ENCODE results near the gene DNAJB12.
"Not testable (repeated sequence)": the region's sequence is repeated elsewhere in the genome, so short reads cannot be mapped to it uniquely, and the experiment has no call there.

DNAJB12 gene

DNA sequence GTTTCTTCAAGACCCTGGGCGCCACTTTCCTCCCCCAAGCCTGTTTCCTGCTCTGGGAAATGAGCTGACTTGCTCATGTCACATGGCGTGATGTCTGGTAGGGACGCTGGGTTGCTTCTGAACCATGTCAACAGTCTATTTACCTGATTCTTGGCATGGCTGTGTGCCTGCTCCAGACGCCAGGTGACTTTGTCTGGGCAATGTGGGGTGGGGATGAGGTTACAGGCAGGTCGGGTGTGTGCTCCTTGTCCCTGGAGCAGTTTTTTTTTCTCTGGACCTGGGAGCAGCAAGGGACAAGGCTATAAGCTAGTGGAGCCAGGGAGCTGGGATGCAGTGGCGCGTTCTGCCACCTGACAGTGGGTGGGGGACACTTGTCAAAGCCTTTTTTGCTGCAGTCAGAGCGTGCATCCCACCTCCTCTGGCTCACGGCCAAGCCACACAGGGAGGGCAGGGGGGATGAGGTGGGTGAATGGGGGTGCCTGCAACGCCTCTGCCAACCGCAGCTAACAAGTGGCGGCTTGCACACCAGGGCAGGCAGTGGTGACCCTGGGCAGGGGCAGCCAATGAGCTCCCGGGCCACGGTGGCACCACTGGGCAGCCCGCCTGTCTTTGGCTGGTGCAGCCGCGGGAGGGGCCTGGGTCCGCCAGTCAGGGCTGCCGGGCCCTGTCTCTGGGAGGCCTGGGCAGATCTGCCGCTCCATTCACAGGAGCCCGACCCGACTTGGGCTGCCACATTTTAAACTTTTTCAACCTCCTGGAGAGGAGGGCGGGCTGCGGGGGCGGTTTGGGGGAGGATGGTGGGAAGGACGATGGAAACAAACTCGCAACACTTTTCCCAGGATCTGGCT is 22.9 kb downstream of the DNAJB12 start:
- peak; percentile 80 to 87 for DNase-seq (ENCODE audit: low read depth in 2 of 2)

DNA sequence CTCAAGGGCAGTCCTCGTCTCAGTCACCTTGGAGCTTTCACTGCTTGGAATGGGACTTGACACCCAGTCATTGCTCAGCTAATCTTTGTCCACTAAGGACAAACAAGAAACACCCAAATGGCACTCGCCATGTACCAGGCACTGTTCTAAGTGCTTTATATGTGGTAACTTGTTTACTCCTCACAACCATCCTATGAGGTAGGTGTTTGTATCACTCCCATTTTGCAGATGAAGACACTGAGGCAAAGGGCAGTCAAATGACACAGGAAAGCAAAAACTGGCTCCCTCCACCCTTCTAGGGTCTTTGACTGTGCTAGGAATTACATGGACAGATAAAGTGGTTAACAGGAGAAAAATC is 24.7 kb downstream of the DNAJB12 start:
- no peak for DNase-seq (ENCODE audit: low read depth in 2 of 2)

DNA sequence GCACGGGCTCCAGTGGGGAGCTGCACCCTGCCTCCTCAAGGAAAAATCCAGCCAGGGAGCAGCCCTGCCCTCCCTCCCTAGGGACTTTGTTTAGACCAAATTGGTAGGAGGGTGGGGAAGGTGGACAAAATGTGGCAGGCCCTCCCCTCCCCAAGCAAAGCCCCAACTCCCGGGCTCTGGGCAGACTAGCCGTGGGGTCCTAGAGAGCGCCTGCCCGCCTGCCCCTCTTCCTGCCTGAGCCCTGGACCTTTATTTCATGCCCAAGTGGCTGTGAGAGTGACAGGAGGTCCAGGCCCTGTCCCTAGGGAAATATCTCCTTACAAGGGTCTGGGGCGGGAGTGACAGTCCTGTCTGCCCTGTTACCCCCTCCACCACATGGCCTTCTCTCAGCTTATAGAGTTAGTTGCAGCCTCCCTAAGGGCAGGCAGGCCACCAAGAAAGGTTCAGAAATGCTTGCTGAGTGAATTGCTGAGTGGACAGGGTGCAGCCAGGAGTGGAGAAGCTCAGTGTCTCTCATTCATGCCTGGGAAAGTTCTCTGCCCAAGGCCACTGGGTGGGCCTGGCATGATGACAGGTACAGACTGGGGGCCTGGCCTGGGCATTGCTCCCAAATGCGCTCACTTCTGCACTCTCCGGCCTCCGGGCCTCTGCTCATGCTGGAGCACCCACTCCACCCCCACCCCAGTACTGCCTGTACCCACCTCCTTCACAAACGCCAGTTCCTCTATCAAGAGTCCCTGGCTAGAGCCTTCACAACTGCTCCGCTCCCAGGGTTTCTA is 25.2 kb downstream of the DNAJB12 start:
- no peak for DNase-seq (ENCODE audit: low read depth in 2 of 2)

DNA sequence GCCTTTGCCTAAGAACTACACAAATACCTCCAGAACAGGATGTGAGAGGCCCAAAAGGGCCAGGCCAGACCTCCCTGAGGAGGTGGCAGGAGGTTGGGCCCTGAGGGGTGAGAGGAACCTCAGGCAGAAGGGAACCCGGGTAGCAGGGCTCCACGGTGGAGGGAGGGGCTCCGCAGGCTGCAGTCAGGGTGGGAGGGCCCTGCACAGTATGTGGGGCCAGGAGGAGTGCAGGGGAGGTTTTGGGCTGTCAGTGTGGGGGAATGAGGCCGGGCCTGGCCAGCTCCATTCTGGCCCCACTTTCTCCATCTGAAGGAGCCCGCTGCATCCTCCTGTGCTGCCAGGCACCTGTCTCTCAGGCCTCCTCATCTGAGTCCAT is 25.9 kb downstream of the DNAJB12 start:
- no peak for DNase-seq (ENCODE audit: low read depth in 2 of 2)

DNA sequence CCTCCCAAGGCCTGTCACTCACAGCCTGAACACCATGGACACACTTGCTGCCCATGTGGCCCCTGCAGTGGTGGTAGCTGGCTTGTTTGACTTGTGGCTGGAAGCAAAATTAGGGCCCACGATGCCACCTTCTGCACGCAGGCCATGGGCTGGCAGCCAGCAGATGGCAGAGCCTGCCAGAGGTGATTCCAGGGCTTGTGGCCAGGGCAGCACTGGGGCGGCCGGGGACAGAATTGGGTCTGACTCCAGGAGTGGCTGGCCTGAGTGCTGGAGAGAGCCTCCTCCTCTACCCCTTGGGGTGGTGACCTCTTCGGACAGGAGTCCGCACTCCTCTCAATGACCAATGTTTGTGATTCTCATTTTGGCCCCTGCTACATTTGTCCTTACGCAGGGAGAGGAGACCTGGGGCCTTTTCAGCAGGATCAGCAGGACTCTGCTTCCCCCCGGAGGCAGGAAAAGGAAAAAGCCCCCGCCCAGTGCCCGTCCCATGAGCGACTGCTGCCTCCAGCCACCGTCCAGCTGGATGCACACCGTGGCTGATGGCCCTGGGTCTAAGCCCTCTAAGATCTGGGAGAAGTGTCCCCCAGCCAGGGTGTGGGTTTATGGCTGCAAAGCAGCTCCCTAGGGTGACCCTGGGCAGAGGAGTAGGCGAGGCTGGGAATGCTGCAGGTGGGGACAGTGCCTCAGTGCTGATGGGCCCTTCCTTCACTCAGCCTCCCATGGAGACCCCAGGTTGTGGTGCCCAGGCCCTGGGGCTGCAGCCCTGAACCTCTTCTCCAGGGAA is 26.5 kb downstream of the DNAJB12 start:
- DNase-seq (ENCODE audit: low read depth in 2 of 2) = no peak

DNA sequence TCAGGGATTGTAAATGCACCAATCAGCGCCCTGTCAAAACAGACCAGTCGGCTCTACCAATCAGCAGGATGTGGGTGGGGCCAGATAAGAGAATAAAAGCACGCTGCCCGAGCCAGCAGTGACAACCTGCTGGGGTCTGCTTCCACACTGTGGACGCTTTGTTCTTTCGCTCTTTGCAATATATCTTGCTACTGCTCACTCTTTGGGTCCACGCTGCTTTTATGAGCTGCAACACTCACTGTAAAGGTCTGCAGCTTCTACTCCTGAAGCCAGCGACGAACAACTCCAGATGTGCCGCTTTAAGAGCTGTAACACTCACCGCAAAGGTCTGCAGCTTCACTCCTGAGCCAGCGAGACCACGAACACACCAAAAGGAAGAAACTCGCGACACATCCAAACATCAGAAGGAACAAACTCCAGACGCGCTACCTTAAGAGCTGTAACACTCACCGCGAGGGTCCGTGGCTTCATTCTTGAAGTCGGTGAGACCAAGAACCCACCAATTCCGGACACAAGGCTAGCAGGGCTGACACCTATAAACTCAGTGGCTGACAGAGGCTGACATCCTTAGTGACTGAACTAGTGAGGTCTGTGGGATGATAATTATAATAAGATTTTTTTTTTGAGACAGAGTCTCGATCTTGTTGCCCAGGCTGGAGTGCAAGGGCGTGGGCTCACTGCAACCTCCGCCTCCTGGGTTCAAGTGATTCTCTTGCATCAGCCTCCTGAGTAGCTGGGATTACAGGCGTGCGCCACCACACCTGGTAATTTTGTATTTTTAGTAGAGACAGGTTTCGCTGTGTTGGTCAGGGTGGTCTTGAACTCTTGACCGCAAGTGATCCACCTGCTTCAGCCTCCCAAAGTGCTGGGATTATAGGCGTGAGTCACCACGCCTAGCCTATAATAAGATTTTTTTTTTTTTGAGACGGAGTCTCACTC is 27.8 kb downstream of the DNAJB12 start:
- not testable (repeated sequence) for DNase-seq (ENCODE audit: low read depth in 2 of 2)

DNA sequence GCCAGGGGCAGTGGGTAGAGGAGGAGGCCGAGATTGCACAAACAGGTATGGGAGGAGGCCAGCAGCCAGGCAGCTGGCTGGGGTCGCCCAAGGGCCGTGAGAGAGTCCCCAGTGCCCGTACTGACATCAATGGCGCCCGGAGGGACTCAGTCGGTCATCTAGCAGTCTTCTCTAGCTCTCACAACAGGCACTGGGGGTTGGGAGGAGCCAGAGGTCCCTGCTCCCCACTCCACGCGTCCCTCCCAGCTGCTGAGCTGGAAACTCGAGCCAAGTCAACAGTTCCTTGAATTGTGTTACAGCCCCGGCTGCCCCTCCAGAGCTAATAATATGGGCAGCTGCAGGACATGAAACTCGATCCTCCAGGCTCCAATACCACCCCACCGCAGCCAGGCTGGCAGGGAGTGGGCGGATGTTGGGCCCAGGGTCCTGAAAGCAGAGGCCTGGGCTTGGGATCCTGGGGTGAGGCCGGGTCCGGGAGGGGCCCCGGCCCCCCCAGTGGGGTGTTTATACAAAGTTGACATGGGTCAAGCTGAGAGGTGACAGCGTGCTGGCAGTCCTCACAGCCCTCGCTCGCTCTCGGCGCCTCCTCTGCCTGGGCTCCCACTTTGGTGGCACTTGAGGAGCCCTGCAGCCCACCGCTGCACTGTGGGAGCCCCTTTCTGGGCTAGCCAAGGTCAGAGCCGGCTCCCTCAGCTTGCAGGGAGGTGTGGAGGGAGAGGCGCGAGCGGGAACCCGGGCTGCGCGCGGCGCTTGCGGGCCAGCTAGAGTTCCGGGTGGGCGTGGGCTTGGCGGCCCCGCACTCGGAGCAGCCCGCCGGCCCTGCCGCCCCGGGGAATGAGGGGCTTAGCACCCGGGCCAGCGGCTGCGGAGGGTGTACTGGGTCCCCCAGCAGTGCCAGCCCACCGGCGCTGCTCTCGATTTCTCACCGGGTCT is 29.2 kb downstream of the DNAJB12 start:
- not testable (repeated sequence) for DNase-seq (ENCODE audit: low read depth in 2 of 2)

DNA sequence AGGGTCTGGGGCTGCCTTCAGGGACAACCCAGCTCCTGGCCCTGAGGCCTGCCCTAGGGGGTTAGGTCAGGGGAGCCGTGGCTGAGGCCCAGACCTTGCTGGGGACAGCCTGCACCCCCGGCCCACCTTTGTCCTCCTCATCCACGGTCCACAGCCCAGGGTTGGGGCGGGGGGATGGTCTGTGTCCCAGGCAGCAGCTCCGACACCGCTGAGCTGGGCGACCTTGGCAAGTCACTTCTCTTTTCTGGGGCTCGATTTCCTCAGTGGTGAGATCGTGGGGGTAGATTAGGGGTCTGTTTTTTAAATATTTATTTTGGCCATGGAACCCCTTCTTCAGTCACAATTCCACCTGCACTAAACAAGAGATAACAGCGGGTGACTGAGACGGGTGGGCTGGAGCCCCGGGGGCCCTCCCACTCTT is 30.9 kb downstream of the DNAJB12 start:
- DNase-seq (ENCODE audit: low read depth in 2 of 2) = no peak

DNA sequence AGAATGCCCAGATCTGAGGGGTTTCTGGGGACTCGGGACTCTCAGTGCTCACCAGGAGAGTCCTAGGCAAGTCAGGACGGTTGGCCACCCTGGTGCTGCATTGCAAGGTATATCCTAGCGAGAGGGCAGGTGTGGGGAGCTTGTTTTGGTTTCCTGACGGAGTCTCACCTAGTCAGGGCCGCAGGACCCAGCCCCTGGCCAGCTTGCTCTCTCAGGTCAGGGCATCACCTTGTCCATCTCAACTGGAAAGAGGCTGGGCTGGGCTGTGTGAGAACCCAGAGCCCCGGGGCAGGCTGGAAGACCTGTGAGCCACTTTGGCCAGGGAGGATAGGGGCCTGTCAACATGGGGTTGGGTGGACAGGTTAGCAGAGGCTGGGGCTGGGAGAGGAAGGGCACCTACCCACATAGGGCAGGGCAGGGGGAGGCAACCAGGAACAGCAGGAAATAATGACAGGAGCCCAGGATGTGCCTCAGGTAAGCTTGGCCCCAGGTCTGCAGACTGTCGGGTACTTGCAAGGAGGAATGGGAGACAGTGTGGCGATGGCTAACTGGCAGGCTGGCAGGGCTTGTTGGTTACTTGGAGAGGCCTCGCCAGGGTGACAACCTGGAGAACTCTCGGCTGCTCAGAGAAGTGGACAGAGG is 31.5 kb downstream of the DNAJB12 start:
- DNase-seq (ENCODE audit: low read depth in 2 of 2) = no peak

DNA sequence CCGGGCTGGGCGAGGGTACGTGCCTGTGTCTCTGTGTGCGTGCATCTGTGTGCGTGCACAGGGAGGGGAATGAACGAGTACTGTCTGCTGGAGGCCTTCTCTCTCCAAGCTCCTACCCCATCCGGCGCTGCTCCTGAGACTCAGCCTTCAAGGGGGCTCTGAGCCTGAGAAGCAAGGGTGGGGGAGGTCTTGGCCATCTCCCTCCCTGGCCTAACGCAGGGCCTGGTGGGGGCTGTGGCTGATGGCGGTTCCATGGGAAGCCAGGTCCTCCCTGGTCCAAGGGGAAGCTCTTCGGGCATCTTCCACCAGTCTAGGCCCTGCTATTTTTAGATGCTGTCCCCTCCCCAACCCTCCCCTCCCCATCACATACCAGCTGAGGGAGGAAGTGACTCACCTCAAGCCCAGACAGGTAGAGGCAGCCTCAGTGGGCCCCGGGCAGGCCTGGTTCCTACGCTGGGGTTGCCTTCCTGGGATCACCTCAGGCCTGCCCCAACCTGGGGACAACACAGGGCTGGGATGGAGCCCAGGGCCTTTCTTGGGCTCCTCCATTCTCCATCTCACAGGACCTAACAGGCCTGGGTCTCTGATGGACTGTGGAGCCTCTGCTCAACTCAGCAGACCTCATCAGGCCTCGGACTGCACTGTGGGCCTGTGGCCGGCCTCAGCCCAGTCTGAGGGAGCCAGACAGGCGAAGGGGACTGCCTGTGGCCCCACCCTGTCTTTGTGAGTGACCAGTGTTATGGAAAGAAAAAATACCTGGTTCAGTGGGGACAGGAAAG is 32.2 kb downstream of the DNAJB12 start:
- DNase-seq (ENCODE audit: low read depth in 2 of 2) = peak; percentile 43 to 50

DNA sequence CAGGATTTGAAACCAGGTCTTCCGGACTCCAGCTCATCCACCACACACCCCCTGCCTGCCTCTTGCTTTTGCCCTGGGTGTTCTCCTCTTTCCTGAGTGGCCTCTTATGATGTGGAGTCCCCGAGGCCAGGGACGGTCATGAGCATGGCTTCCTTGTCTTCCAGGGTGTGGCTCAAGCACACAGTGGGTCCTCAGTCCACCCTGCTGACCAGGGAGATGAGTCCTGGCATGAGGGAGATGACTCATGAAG is 32.8 kb downstream of the DNAJB12 start:
- no peak for DNase-seq (ENCODE audit: low read depth in 2 of 2)

DNA sequence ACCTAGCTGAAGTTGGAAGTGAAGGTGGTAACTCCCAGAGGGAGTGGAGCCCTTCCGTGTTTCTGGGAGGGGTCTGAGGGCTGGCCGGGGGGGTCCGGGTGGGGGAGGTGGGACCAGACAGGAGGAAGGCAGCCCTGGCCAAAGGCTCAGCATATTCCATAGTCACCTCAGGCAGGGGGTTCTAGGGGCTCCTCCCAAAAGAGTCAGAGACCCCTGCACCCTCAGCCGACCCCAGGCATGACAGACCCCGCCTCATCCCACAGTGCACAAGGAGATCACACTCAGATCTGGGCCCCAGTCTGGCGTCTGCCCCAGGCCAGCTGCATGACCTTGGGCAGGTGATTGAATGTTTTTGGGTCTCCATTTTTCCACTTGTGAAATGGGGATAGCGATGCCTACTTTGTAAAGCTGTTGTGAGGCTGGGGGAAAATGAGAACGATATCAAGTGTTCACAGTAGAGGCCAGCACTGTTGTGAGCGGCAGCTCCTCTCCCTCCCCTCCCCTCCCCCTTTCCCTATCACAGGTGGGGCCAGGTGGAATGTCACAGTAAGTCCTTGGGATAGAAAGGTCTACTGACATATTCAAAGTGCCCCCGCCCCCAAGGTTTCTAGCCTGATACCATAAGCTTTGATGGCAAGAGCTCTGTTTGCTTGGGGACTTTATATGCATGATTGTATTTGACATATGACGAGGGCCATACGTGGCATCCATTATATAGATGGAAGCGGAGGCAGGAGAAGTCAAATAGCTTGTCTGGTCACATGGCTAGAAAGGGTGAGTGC is 33.3 kb downstream of the DNAJB12 start:
- DNase-seq (ENCODE audit: low read depth in 2 of 2) = no peak

DNA sequence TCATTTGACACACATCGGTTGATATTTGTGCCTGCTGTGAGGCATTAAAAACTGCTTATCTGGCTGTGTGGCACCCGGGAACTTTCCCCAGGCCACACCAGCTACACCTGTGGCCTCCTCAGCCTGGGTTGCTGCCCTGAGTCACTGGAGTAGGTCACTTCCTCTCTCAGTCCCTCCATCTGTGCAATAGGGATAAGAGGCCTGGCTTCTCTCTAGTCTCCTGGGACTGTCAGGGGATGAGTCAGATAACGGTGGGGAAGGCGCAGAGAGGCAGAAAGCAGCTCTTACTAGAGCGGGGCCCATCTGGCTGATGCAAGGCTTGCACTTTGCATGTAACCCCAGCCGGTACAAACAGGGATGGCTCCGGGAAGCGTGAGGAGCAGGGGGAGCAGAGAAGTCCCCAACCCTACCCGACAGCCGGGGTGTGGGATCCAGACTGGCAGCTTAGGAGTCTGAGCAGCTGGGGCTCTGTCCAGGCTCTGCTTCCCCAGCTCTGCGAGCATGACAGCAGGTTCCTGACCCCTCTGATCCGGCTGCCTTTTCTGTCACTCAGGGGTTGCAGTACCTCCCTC is 34.0 kb downstream of the DNAJB12 start:
- peak; percentile 48 to 59 for DNase-seq (ENCODE audit: low read depth in 2 of 2)

DNA sequence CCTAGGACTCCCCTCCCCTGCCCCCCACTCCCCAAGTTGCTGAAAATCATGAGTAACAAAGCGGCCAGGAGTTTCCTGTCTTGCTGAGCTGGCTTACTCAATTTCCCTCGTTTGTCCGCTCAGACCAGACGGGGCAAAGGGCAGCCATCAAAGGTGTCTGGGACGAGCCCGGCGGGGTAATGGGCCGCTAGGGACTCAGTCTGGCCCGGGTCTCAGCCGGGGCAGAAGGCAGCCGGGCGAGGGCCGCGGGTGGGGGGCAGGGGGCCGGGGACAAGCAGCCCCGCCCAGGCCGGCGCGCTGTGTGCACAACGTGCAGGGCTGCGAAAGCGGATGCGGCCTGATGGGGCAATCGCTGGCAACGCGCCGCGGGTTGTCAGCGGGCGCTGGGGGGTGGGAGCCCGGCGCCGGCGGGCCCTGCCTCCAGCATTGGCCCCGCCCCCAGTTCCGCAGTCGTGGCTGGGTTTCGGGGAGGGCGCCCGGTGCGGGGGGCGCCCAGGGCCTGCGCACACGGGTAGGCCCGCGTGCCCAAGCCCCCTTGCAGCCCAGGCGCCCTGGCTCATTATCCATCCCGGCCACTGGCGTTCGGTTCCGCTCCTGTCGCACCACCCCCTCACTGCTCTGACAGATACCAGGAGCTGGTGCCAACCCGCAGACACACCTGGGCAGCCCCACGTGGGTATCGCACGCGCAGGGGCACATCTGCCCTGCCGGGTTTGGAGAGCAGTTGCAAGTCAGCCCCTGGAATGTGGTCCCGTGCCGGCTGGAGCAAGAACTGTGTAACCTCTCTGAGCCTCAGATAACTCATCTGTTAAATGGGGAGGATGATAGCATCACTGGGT is 35.1 kb downstream of the DNAJB12 start:
- DNase-seq (ENCODE audit: low read depth in 2 of 2) = peak; percentile 75 to 85

DNA sequence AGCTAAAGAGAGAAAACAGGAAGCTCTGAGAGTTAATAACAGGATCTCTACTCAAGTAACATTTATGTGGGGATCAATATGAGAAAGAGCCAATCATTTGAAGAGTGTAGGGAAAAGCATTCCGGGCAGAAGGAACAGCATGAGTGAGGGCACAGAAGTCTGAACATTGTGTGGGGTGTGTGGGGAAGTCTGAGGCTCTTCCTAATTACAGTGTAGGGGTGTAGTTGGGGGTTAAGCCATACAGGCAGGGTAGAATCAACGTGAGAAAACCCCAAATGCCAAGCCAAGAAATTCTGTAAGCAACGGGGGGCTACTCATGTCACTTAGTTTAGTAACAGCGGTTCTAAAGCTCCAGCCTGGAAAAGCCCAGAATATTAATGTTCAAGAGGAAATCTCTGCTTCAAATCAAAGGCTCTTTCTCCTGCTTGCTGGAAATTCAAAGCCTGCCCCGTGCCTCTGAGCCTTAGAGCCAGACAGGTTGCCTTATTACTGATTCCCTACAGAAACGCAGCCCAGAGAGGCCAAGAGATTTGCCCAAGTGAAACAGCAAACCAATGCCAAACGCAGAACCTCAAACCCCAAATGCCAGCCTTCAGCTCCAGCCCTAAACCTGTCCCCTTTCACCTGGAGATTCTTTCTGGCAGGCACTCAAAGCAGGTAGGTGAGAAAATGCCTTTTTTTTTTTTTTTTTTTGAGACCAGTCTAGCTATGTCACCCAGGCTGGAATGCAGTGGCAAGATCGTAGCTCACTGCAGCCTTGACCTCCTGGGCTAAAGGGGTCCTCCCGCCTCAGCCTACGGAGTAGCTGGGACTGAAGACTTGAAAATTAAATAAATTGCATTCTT is 36.1 kb downstream of the DNAJB12 start:
- no peak for DNase-seq (ENCODE audit: low read depth in 2 of 2)

Measured in stimulated activated CD8-positive, alpha-beta memory T cell treated with anti-CD3 and anti-CD28 coated beads, Interleukin-7, amount 100 ng/mL, for 4 hours (primary cell).